Activated T-cell treated with anti-CD3 and anti-CD28 coated beads, Interleukin-2, amount 50 U/mL, for 24 hours (primary cell): ENCODE measurements around the gene DOK6.
A peak's percentile ranks its signal among the peaks of the same experiment; 100 is the strongest.

Experiments used
- DNase-seq: peaks from one replicate; pipeline ENCODE4 v3.0.0-alpha.2; 2020
- H3K27ac Mint-ChIP-seq: 2 replicates; pipeline ENCODE4 v1.8.0; 2020; ENCODE audit warnings: mild to moderate bottlenecking, mixed read lengths
- H3K27me3 Mint-ChIP-seq: 2 replicates; pipeline ENCODE4 v1.8.0; 2020; ENCODE audit warnings: mixed read lengths
- H3K36me3 Mint-ChIP-seq: 2 replicates; pipeline ENCODE4 v1.8.0; 2020; ENCODE audit warnings: low read depth, mixed read lengths
- H3K4me1 Mint-ChIP-seq: 2 replicates; pipeline ENCODE4 v1.8.0; 2020; ENCODE audit warnings: low read depth, mixed read lengths
- H3K4me3 Mint-ChIP-seq: 2 replicates; pipeline ENCODE4 v1.8.0; 2020; ENCODE audit warnings: mild to moderate bottlenecking, moderate library complexity, mixed read lengths
- H3K9me3 Mint-ChIP-seq: 2 replicates; pipeline ENCODE4 v1.8.0; 2020; ENCODE audit warnings: mixed read lengths

DOK6 gene

GRCh38 chr18:69763002-69763401 is 362.3 kb downstream of the DOK6 start:
- Mint-ChIP-seq H3K36me3 (peaks cover 14% of the 10 kb centered on the region), H3K4me3 (no peak overlapping the region), H3K27me3 (no peaks in the 10 kb centered on the region), H3K27ac (no peak overlapping the region), H3K9me3 (no peaks in the 10 kb centered on the region), H3K4me1 (peaks cover 8% of the 10 kb centered on the region)
- DNase-seq = no peak

DNA sequence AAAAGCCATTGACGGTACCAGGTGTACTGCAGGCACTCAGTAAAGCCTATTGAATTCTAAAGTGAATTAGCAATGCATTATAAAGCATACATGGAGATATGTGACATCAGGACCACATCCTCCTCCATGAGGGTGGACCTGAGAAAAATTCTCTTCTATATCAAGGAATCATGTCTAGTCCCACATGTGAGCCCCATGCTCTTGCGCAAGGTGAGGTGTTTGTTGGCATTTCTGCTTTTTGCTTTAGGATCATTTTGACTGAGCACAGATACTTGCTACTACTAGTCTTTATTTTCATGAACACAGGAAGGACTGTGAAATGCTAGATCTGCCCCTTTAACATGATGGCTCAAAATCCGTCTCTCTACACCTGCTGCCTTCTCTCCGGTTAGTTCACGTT is 363.1 kb downstream of the DOK6 start:
- no peak overlapping the region for H3K4me3 Mint-ChIP-seq
- peaks cover 14% of the 10 kb centered on the region for H3K36me3 Mint-ChIP-seq
- H3K27ac Mint-ChIP-seq = no peak overlapping the region
- no peaks in the 10 kb centered on the region for H3K9me3 Mint-ChIP-seq
- H3K4me1 Mint-ChIP-seq = peaks cover under 1% of the 10 kb centered on the region
- no peaks in the 10 kb centered on the region for H3K27me3 Mint-ChIP-seq
- DNase-seq = no peak

GRCh38 chr18:69770238-69770637 is 369.6 kb downstream of the DOK6 start:
- Mint-ChIP-seq H3K9me3 (peaks cover 5% of the 10 kb centered on the region), H3K36me3 (peaks cover 24% of the 10 kb centered on the region), H3K27me3 (no peaks in the 10 kb centered on the region), H3K4me3 (no peak overlapping the region), H3K4me1 (peaks cover 13% of the 10 kb centered on the region), H3K27ac (no peak overlapping the region)
- no peak for DNase-seq

- Mint-ChIP-seq H3K27me3 (no peaks in the 10 kb centered on the region), H3K36me3 (peaks cover 20% of the 10 kb centered on the region), H3K4me3 (no peak overlapping the region), H3K27ac (no peak overlapping the region), H3K4me1 (peaks cover 10% of the 10 kb centered on the region), H3K9me3 (peaks cover 5% of the 10 kb centered on the region)
- no peak for DNase-seq
Observed at GRCh38 chr18:69774831-69775230, 374.1 kb downstream of the DOK6 start.

- peaks cover 19% of the 10 kb centered on the region for H3K36me3 Mint-ChIP-seq
- DNase-seq = no peak
- no peaks in the 10 kb centered on the region for H3K27me3 Mint-ChIP-seq
- H3K4me1 Mint-ChIP-seq = peaks cover 10% of the 10 kb centered on the region
- peak overlapping the region; percentile 7 for H3K27ac Mint-ChIP-seq
- no peak overlapping the region for H3K4me3 Mint-ChIP-seq
- H3K9me3 Mint-ChIP-seq = peaks cover 5% of the 10 kb centered on the region
Observed at GRCh38 chr18:69777248-69777647, 376.6 kb downstream of the DOK6 start.

DNA sequence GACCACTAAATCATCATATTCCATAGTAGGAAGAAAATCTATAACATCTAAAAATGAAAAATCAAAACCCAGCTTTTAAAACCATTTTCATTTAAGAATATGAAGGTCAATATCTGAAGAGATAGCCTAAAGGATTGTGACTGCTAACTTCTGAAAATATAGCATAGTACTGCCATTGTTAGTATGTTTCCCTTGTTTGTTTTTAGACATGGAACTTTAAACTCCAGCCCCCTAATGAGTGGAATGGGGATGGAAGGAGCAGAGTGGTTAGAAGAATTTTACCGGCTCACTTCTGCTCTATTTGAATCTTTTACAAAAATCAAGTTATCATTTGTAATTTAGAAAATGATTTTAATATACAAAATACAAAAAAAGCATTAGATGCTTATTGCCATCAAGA is 378.0 kb downstream of the DOK6 start:
- H3K9me3 Mint-ChIP-seq = peaks cover 5% of the 10 kb centered on the region
- peaks cover 6% of the 10 kb centered on the region for H3K36me3 Mint-ChIP-seq
- peaks cover 10% of the 10 kb centered on the region for H3K4me1 Mint-ChIP-seq
- H3K4me3 Mint-ChIP-seq = no peak overlapping the region
- no peak for DNase-seq
- no peak overlapping the region for H3K27ac Mint-ChIP-seq
- no peaks in the 10 kb centered on the region for H3K27me3 Mint-ChIP-seq

- Mint-ChIP-seq H3K27me3 (no peaks in the 10 kb centered on the region), H3K36me3 (no peaks in the 10 kb centered on the region), H3K4me1 (peaks cover 3% of the 10 kb centered on the region), H3K9me3 (no peaks in the 10 kb centered on the region), H3K27ac (no peak overlapping the region), H3K4me3 (no peak overlapping the region)
- no peak for DNase-seq
Observed at GRCh38 chr18:69780851-69781250, 380.2 kb downstream of the DOK6 start.

- Mint-ChIP-seq H3K36me3 (no peaks in the 10 kb centered on the region), H3K4me3 (no peak overlapping the region), H3K9me3 (no peaks in the 10 kb centered on the region), H3K27ac (no peak overlapping the region), H3K4me1 (peaks cover 10% of the 10 kb centered on the region), H3K27me3 (no peaks in the 10 kb centered on the region)
- DNase-seq = no peak
Observed at GRCh38 chr18:69784815-69785214, 384.1 kb downstream of the DOK6 start.

DNA sequence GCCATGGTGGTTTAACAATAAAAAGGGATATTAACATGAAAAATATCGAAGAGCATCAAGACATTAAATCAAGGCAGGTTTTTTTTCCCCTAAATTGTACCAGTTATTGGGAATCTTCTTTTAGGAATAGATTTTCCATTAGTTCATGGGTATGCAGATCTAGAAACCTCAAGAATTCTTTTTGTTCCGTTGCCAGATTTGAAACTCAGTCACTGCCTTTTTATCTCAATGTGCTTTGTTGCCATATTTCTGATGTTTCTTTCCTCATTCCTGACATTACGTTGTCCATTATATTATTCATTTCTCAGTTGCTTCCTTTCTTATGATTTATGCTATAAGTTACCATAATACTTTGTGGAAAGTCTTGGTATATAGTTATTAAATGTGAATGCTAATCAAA is 384.8 kb downstream of the DOK6 start:
- Mint-ChIP-seq H3K27me3 (no peaks in the 10 kb centered on the region), H3K27ac (no peak overlapping the region), H3K4me1 (peaks cover 10% of the 10 kb centered on the region), H3K36me3 (no peaks in the 10 kb centered on the region), H3K4me3 (no peak overlapping the region), H3K9me3 (no peaks in the 10 kb centered on the region)
- no peak for DNase-seq

DNA sequence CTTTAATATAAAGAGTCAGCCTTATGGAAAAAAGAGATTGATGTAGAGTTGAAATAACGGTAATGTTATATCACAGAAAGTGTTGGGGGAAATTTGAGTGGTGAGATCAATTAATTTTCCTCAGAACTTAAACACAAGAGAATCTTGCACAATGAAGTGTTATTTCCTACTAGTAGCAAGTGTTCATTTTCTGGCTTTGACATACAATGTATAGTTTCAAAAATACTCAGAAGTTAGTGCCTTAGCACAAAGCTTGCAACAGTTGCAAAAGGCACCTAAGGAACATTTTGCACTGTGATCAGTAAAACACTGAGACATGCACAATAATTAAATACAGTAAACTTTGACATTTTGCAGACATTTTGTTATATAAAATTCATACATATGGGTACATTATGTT is 385.7 kb downstream of the DOK6 start:
- no peak overlapping the region for H3K27ac Mint-ChIP-seq
- H3K36me3 Mint-ChIP-seq = peaks cover under 1% of the 10 kb centered on the region
- no peaks in the 10 kb centered on the region for H3K27me3 Mint-ChIP-seq
- no peaks in the 10 kb centered on the region for H3K9me3 Mint-ChIP-seq
- no peak overlapping the region for H3K4me3 Mint-ChIP-seq
- DNase-seq = no peak
- H3K4me1 Mint-ChIP-seq = peaks cover 10% of the 10 kb centered on the region

GRCh38 chr18:69787825-69788547 is 387.3 kb downstream of the DOK6 start:
- Mint-ChIP-seq H3K36me3 (peaks cover 14% of the 10 kb centered on the region), H3K27ac (no peak overlapping the region), H3K4me3 (no peak overlapping the region), H3K27me3 (no peaks in the 10 kb centered on the region), H3K9me3 (no peaks in the 10 kb centered on the region), H3K4me1 (peaks cover 10% of the 10 kb centered on the region)
- no peak for DNase-seq

DNA sequence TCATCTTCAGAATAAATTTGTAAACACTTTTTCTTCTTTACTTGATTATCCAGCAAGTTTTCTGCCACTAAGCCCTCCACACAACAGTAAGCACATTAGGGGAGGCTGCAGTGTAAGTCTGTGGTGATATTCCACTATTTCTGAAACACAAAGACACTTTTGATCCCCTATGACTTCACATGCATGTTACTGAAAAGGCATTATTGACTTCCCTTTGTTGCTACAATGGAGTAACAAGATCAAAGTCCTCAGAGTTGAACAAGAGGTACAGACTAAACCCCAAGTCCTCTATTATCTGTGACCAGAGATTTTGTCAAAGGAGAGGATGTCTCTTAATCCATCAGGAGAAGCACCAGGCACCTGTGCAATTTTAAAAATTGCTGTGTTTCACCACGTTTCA is 389.1 kb downstream of the DOK6 start:
- Mint-ChIP-seq H3K4me3 (no peak overlapping the region), H3K27me3 (no peaks in the 10 kb centered on the region), H3K27ac (no peak overlapping the region), H3K9me3 (no peaks in the 10 kb centered on the region), H3K36me3 (peaks cover 23% of the 10 kb centered on the region), H3K4me1 (peaks cover 10% of the 10 kb centered on the region)
- DNase-seq = no peak

GRCh38 chr18:69790649-69791048 is 390.0 kb downstream of the DOK6 start:
- no peak overlapping the region for H3K27ac Mint-ChIP-seq
- no peak overlapping the region for H3K4me3 Mint-ChIP-seq
- H3K9me3 Mint-ChIP-seq = no peaks in the 10 kb centered on the region
- DNase-seq = no peak
- H3K27me3 Mint-ChIP-seq = no peaks in the 10 kb centered on the region
- peaks cover 9% of the 10 kb centered on the region for H3K4me1 Mint-ChIP-seq
- H3K36me3 Mint-ChIP-seq = peaks cover 23% of the 10 kb centered on the region

- H3K9me3 Mint-ChIP-seq = no peaks in the 10 kb centered on the region
- H3K4me3 Mint-ChIP-seq = no peak overlapping the region
- H3K4me1 Mint-ChIP-seq = no peaks in the 10 kb centered on the region
- H3K36me3 Mint-ChIP-seq = peaks cover 26% of the 10 kb centered on the region
- DNase-seq = no peak
- no peaks in the 10 kb centered on the region for H3K27me3 Mint-ChIP-seq
- no peak overlapping the region for H3K27ac Mint-ChIP-seq
Observed at GRCh38 chr18:69795791-69796190, 395.1 kb downstream of the DOK6 start.

- peaks cover 1% of the 10 kb centered on the region for H3K9me3 Mint-ChIP-seq
- peaks cover 24% of the 10 kb centered on the region for H3K36me3 Mint-ChIP-seq
- H3K27ac Mint-ChIP-seq = no peak overlapping the region
- H3K4me3 Mint-ChIP-seq = no peak overlapping the region
- H3K4me1 Mint-ChIP-seq = no peaks in the 10 kb centered on the region
- no peak for DNase-seq
- no peaks in the 10 kb centered on the region for H3K27me3 Mint-ChIP-seq
Observed at GRCh38 chr18:69804776-69805501, 404.3 kb downstream of the DOK6 start.
